ENCODE results near the gene KARS1. TPM values are rescaled to one million over a fixed set of nuclear protein-coding genes. Genes with fewer than 3 reads are reported as not detected.
A peak's percentile ranks its signal among the peaks of the same experiment; 100 is the strongest.
"Not testable (repeated sequence)": the region's sequence is repeated elsewhere in the genome, so short reads cannot be mapped to it uniquely, and the experiment has no call there.

The KARS1 gene
- total and polyA plus RNA-seq, 12 donors: 68.0 to 145 (median 128) TPM

DNA sequence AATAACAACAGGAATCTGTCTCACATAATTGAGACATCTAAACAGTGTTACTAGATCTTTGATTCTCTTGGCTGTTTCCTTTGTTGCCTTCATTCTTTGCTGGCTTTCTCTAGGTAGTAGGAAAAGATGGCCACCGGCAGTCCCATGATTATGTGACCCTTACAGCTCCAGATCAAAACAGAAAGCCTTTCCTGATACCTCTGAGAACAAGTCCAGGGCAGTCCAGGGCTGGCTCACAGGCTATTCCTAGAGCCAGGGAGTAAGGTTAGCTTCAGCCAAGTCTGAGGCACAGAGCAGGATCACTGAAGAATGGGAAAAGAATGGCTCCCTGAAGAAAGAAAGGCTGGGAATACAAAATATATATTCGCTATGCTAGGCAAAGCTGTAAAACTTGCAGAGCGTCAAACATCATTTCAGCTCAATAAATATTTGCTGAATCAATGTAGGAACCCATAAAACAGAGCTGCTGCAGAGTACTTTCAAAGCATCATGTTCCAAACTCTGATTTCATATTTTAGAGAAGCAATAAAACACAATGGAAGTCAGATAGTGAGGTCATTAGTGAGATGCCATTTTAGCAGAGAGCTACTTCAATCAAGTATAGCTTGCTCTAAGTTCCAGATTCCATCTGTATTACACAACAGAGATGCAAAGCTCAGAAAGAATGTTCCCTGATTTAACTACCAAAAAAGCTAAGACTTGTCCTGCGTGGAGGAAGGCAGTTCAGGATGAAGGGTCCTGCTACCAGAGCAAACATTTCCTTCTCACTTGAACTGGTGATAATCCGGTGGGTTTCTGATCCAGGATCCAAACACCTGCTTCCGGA is 47.8 kb downstream of the KARS1 start:
- Histone ChIP-seq H3K27me3 (no peaks in the 10 kb centered on the region), H3K27ac (peak overlapping the region in 6 of 10 donors; percentile 16 to 76 (median 56)), H3K4me3 (no peak overlapping the region), H3K4me1 (peaks cover 0 to 15% (median 3%) of the 10 kb centered on the region in 9 donors), H3K36me3 (peaks cover 0 to 88% (median 45%) of the 10 kb centered on the region in 9 donors), H3K9me3 (peaks cover 0 to 14% (median 0%) of the 10 kb centered on the region in 11 donors)
- peak in 5 of 8 donors; percentile 68 to 82 (median 81) for ATAC-seq
- TF ChIP-seq, protein P1, sequence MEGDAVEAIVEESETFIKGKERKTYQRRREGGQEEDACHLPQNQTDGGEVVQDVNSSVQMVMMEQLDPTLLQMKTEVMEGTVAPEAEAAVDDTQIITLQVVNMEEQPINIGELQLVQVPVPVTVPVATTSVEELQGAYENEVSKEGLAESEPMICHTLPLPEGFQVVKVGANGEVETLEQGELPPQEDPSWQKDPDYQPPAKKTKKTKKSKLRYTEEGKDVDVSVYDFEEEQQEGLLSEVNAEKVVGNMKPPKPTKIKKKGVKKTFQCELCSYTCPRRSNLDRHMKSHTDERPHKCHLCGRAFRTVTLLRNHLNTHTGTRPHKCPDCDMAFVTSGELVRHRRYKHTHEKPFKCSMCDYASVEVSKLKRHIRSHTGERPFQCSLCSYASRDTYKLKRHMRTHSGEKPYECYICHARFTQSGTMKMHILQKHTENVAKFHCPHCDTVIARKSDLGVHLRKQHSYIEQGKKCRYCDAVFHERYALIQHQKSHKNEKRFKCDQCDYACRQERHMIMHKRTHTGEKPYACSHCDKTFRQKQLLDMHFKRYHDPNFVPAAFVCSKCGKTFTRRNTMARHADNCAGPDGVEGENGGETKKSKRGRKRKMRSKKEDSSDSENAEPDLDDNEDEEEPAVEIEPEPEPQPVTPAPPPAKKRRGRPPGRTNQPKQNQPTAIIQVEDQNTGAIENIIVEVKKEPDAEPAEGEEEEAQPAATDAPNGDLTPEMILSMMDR (IDR thresholded peaks at IDR 0.05): no peak
- WGBS, 2 donors: 85 to 91% methylated on average over 6 of the region's 6 CpGs
- intact Hi-C loops (cut with DNase I): no loop called here
- DNase-seq: no peak

GRCh38 chr16:75593825-75594820 is 53.3 kb downstream of the KARS1 start:
- H3K4me1 ChIP-seq: peaks cover 3 to 62% (median 53%) of the 10 kb centered on the region in 9 donors
- H3K9me3 ChIP-seq: peaks cover 0 to 9% (median 0%) of the 10 kb centered on the region in 11 donors
- DNase-seq (no peak), ATAC-seq (peak in 2 of 8 donors; percentile 12 to 21)
- H3K27ac ChIP-seq: peak overlapping the region in 8 of 10 donors; percentile 45 to 94 (median 60)
- TF ChIP-seq, protein P1 (IDR thresholded peaks at IDR 0.05): no peak
- peaks cover 0 to 35% (median 0%) of the 10 kb centered on the region in 9 donors for H3K36me3 ChIP-seq
- 69 to 75% methylated on average over 17 of the region's 17 CpGs for WGBS, 2 donors
- intact Hi-C loops (cut with DNase I): no loop called here
- no peak overlapping the region for H3K4me3 ChIP-seq
- H3K27me3 ChIP-seq: no peaks in the 10 kb centered on the region

DNA sequence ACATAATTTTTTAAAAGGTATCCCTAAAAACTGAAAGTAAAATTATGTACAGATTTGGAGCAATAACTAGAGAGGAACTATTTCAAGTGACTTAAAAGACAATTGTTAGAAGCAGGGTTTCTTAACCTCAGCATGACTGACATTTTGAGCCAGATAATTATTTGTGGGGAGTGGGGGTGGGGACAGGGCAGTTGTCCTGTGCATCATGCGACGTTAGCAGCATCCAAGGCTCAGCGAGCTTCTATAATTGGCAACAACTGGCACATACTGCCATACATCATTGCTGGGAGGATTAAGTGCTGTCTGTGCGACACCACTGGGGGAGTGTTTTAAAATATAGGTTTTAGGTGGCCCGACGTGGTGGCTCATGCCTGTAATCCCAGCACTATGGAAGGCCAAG is 54.2 kb downstream of the KARS1 start:
- WGBS, 2 donors: 62 to 67% methylated on average over 6 of the region's 6 CpGs
- Histone ChIP-seq H3K36me3 (peaks cover 0 to 27% (median 0%) of the 10 kb centered on the region in 9 donors), H3K27ac (peak overlapping the region in 8 of 10 donors; percentile 45 to 94 (median 63)), H3K27me3 (no peaks in the 10 kb centered on the region), H3K4me3 (no peak overlapping the region), H3K9me3 (peaks cover 0 to 9% (median 0%) of the 10 kb centered on the region in 11 donors), H3K4me1 (peaks cover 8 to 70% (median 55%) of the 10 kb centered on the region in 9 donors)
- TF ChIP-seq, protein P1 (IDR thresholded peaks at IDR 0.05): no peak
- intact Hi-C loops (cut with DNase I): no loop called here
- DNase-seq (no peak), ATAC-seq (no peak)

GRCh38 chr16:75591927-75592326 is 55.5 kb downstream of the KARS1 start:
- not testable (repeated sequence) for DNase-seq, ATAC-seq, H3K4me3 ChIP-seq, H3K9me3 ChIP-seq, H3K27me3 ChIP-seq
- intact Hi-C loops (cut with DNase I): loop anchor here in 1 of 10 donors (2.0 kb wide), 1 partner anchor 31 kb away; the partner anchor contains the start of gene ADAT1
- H3K4me1 ChIP-seq: peaks cover 10 to 70% (median 55%) of the 10 kb centered on the region in 9 donors
- 50 to 51% methylated on average over 7 of the region's 9 CpGs for WGBS, 2 donors
- H3K27ac ChIP-seq: peak overlapping the region in 7 of 10 donors; percentile 54 to 94 (median 81)
- peaks cover 0 to 15% (median 0%) of the 10 kb centered on the region in 9 donors for H3K36me3 ChIP-seq
